Psoas muscle (tissue), 8 donors: Measurements from ENCODE around the gene CBLN4. TPM values are rescaled to one million over a fixed set of nuclear protein-coding genes. Genes with fewer than 3 reads are reported as not detected.

Experiments
- ATAC-seq, 4 donors: fragments of 200-7000 bp; cut with Tn5 transposase; one replicate each; pipeline ENCODE4 v1.9.1; 2020; ENCODE audit warnings: moderate library complexity in 3 of 4, mild to moderate bottlenecking in 2 of 4
- DNase-seq, 2 donors: peaks; one replicate each; pipeline ENCODE4 v3.0.0-alpha.2; 2020
- H3K27ac ChIP-seq: fragments of 200-600 bp; one replicate; pipeline ENCODE4 v1.8.0; 2022
- H3K27me3 ChIP-seq, 3 donors: fragments of 200-600 bp in 1 of 3; one replicate each; pipeline versions ENCODE4 v1.6.1 to v1.8.0; 2013 to 2022; ENCODE audit warnings: low read length in 2 of 3, mild to moderate bottlenecking in 2 of 3, moderate library complexity in 1 of 3; ENCODE audit not compliant: insufficient read depth in 3 of 3
- H3K36me3 ChIP-seq, 2 donors: fragments of 200-600 bp in 1 of 2; one replicate each; pipeline versions ENCODE4 v1.6.1 to v1.8.0; 2013 to 2022; ENCODE audit warnings: low read depth in 1 of 2, mild to moderate bottlenecking in 1 of 2, moderate library complexity in 1 of 2; ENCODE audit not compliant: insufficient read depth in 1 of 2
- H3K4me1 ChIP-seq: fragments of 200-600 bp; one replicate; pipeline ENCODE4 v1.8.0; 2022
- H3K4me3 ChIP-seq: fragments of 200-600 bp; one replicate; pipeline ENCODE4 v1.8.0; 2022; ENCODE audit warnings: mild to moderate bottlenecking
- H3K9me3 ChIP-seq: fragments of 200-600 bp; one replicate; pipeline ENCODE4 v1.8.0; 2022
- WGBS, 3 donors: extraction: QIAGEN DNeasy Blood & Tissue Kit; methylation state at CpG; one replicate each; pipeline versions ENCODE4 v1.1.6 to v1.1.7; 2013; 5-methylcytosine and 5-hydroxymethylcytosine counted together
- intact Hi-C, 2 donors: fragments of 100-400 bp; cut with DNase I; formaldehyde crosslinking; loops; one replicate each; pipeline versions ENCODE4 v1.11.0 to v1.14.2; 2022
- polyA plus RNA-seq, 3 donors: library from polyadenylated mRNA; stranded (reverse); fragments of 200-250 nt; gene quantifications; one replicate each; pipeline ENCODE4 v1.2.3, GENCODE V29; 2013
- total RNA-seq, 4 donors: library from RNA; stranded (reverse); fragmentation: NEBNext Ultra II Directional in 2 of 4; extraction: Animal tissue kit (Norgen Biotek cat#: 25700) in 2 of 4; gene quantifications; one replicate each; pipeline versions ENCODE4 v1.2.1 to v1.2.4, GENCODE V29; 2021 to 2023
- TF ChIP-seq, protein P1 (sequence below): fragments of 200-600 bp; IDR thresholded peaks from one replicate; pipeline ENCODE4 v1.8.0; 2022; ENCODE audit warnings: antibody characterized with exemption
- donor health status: healthy with polysubstance abuse.
- donor health status: DM: no; HTN: no; CAD: no; lungs with moderate emphysema.
- donor health status: Bipolar disorder and iron deficiency.
- donor health status: healthy.
- donor health status: DM: yes; HTN: yes; CAD: no.
- donor health status: DM: no; HTN: no; CAD: no.
- donor health status: DM: no; HTN: no; CAD: no.
- donor health status: DM: yes; HTN: yes; CAD: no.

CBLN4 gene
- total and polyA plus RNA-seq, 7 donors, result 0.01 to 0.11 (median 0.04) TPM; not detected in 3

DNA sequence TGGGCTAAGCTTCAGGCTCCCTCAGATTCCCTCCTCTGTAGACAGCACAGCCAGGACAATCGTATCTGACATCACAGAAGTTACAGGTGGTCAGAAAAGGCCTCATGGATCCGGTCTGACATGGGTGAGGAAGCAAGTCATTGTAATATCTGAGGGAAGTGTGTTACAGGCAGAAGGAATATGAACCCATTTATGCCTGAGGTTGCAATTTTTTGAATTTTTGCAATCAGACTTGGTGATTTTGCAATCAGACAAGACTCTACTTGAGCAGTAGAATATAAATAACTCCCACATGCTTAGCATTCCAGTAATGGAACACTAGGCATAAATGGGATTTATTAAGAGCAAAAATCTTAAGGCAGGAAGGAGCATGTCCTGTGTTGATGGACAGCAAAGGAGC, 52.1 kb downstream of the CBLN4 start:
- Histone ChIP-seq H3K4me1 (no peaks in the 10 kb centered on the region), H3K27ac (no peak overlapping the region), H3K36me3 (no peaks in the 10 kb centered on the region), H3K9me3 (peaks cover 11% of the 10 kb centered on the region), H3K4me3 (no peak overlapping the region), H3K27me3 (peaks cover 0 to 3% (median 0%) of the 10 kb centered on the region in 3 donors)
- DNase-seq (no peak), ATAC-seq (no peak)
- intact Hi-C loops, result no loop called here
- TF ChIP-seq, protein P1, sequence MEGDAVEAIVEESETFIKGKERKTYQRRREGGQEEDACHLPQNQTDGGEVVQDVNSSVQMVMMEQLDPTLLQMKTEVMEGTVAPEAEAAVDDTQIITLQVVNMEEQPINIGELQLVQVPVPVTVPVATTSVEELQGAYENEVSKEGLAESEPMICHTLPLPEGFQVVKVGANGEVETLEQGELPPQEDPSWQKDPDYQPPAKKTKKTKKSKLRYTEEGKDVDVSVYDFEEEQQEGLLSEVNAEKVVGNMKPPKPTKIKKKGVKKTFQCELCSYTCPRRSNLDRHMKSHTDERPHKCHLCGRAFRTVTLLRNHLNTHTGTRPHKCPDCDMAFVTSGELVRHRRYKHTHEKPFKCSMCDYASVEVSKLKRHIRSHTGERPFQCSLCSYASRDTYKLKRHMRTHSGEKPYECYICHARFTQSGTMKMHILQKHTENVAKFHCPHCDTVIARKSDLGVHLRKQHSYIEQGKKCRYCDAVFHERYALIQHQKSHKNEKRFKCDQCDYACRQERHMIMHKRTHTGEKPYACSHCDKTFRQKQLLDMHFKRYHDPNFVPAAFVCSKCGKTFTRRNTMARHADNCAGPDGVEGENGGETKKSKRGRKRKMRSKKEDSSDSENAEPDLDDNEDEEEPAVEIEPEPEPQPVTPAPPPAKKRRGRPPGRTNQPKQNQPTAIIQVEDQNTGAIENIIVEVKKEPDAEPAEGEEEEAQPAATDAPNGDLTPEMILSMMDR, result no peak
- 33 to 44% (median 41%) methylated on average over 2 of the region's 2 CpGs for WGBS, 3 donors

DNA sequence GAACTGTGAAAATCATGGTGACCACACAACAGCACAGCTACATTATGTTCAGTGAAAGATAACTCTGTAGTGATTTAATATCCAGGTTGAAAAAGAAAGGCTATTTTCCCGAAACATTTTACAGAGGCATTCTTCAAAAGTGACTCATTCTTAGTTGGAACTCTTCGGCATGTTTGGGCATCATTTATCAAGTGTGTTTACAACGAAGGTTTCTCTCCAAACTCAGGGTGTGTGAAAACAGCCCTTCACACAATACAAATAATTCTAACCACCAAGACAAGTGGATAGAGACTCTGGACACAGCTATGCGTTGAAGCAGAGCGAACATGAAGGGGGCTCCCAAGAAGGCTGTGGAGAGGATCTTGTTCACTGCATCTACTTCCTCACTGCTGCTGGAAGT, 57.6 kb downstream of the CBLN4 start:
- DNase-seq (no peak), ATAC-seq (no peak)
- no peak overlapping the region for H3K4me3 ChIP-seq
- H3K36me3 ChIP-seq, result no peaks in the 10 kb centered on the region
- no peaks in the 10 kb centered on the region for H3K4me1 ChIP-seq
- TF ChIP-seq, protein P1, result no peak
- H3K27me3 ChIP-seq, result no peaks in the 10 kb centered on the region
- WGBS, 3 donors, result 68 to 74% (median 69%) methylated on average over 5 of the region's 5 CpGs
- H3K27ac ChIP-seq, result no peak overlapping the region
- intact Hi-C loops, result no loop called here
- no peaks in the 10 kb centered on the region for H3K9me3 ChIP-seq

Other genes starting within 250 kb of the CBLN4 start
- not detected for gene MC3R, start 243.2 kb upstream of the CBLN4 start, total RNA-seq
- gene MC3R, start 243.2 kb upstream of the CBLN4 start, polyA plus RNA-seq, result not detected